OCI-LY3 (cell line): ENCODE data around the gene DYNC1I2.
"Not testable (repeated sequence)": the region's sequence is repeated elsewhere in the genome, so short reads cannot be mapped to it uniquely, and the experiment has no call there.

Source experiments
- EZH2phosphoT487 ChIP-seq: fragments of 200-600 bp; shearing (Covaris generic); IDR thresholded peaks from 2 replicates; pipeline ENCODE4 v1.6.1; 2018; ENCODE audit warnings: antibody characterized with exemption, mixed run types, low read depth
- TF ChIP-seq, protein P1 (sequence below): fragments of 200-600, 300-600 bp; sonication (generic); IDR thresholded peaks from 2 replicates; pipeline ENCODE4 v1.5.1; 2014; ENCODE audit warnings: antibody characterized with exemption, low read length, low read depth

DNA sequence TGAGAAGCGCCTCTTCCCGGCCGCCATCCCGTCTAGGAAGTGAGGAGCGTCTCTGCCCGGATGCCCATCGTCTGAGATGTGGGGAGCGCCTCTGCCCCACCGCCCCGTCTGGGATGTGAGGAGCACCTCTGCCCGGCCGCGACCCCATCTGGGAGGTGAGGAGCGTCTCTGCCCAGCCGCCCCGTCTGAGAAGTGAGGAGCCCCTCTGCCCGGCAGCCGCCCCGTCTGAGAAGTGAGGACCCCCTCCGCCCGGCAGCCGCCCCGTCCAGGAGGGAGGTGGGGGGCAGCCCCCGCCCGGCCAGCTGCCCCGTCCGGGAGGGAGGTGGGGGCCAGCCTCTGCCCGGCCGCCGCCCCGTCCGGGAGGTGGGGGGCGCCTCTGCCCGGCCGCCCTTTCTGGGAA, 87.3 kb downstream of the DYNC1I2 start:
- TF ChIP-seq, protein P1, sequence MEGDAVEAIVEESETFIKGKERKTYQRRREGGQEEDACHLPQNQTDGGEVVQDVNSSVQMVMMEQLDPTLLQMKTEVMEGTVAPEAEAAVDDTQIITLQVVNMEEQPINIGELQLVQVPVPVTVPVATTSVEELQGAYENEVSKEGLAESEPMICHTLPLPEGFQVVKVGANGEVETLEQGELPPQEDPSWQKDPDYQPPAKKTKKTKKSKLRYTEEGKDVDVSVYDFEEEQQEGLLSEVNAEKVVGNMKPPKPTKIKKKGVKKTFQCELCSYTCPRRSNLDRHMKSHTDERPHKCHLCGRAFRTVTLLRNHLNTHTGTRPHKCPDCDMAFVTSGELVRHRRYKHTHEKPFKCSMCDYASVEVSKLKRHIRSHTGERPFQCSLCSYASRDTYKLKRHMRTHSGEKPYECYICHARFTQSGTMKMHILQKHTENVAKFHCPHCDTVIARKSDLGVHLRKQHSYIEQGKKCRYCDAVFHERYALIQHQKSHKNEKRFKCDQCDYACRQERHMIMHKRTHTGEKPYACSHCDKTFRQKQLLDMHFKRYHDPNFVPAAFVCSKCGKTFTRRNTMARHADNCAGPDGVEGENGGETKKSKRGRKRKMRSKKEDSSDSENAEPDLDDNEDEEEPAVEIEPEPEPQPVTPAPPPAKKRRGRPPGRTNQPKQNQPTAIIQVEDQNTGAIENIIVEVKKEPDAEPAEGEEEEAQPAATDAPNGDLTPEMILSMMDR, result not testable (repeated sequence)
- TF ChIP-seq EZH2phosphoT487, result not testable (repeated sequence)
